Sigmoid colon (tissue), 7 donors: ENCODE results near the gene DSCAML1. TPM values are rescaled to one million over a fixed set of nuclear protein-coding genes. Genes with fewer than 3 reads are reported as not detected.

ENCODE experiments used
- DNase-seq: peaks from one replicate; pipeline ENCODE4 v3.0.0-alpha.2; 2019
- H3K27ac ChIP-seq, 4 donors: fragments of 200-600 bp; sonication (generic); one replicate each; pipeline ENCODE4 v1.5.1; 2016 to 2019; ENCODE audit warnings: mild to moderate bottlenecking in 1 of 4
- H3K27me3 ChIP-seq, 3 donors: fragments of 200-600 bp; sonication (generic); one replicate each; pipeline ENCODE4 v1.5.1; 2019; ENCODE audit warnings: mild to moderate bottlenecking in 1 of 3
- H3K36me3 ChIP-seq, 4 donors: fragments of 200-600 bp; sonication (generic); one replicate each; pipeline ENCODE4 v1.5.1; 2016 to 2019
- H3K4me1 ChIP-seq, 4 donors: fragments of 200-600 bp; sonication (generic); one replicate each; pipeline ENCODE4 v1.5.1; 2017 to 2019
- H3K4me3 ChIP-seq, 4 donors: fragments of 200-600 bp; sonication (generic); one replicate each; pipeline ENCODE4 v1.5.1; 2017 to 2019; ENCODE audit warnings: mild to moderate bottlenecking in 2 of 4, moderate library complexity in 1 of 4
- H3K9me3 ChIP-seq, 4 donors: fragments of 200-600 bp in 3 of 4; sonication (generic) in 3 of 4; one replicate each; pipeline versions ENCODE4 v1.5.1 to v1.6.1; 2013 to 2019
- EP300 ChIP-seq, 4 donors: sonication (generic); formaldehyde crosslinking; IDR thresholded peaks; one replicate each; pipeline ENCODE4 v1.6.1; 2017; ENCODE audit warnings: antibody characterized with exemption in 4 of 4
- POLR2A ChIP-seq, 2 donors: fragments of 450-650 bp; IDR thresholded peaks; one replicate each; pipeline ENCODE4 v1.6.1; 2016; ENCODE audit warnings: antibody characterized with exemption in 2 of 2, mild to moderate bottlenecking in 2 of 2, moderate library complexity in 2 of 2
- POLR2AphosphoS5 ChIP-seq, 4 donors: sonication (generic); formaldehyde crosslinking; IDR thresholded peaks; one replicate each; pipeline ENCODE4 v1.6.1; 2017; ENCODE audit warnings: antibody characterized with exemption in 4 of 4
- WGBS, 2 donors: extraction: QIAGEN DNeasy Blood & Tissue Kit; methylation state at CpG; one replicate each; pipeline ENCODE4 v1.1.7; 2013; 5-methylcytosine and 5-hydroxymethylcytosine counted together
- intact Hi-C: fragments of 100-400 bp; cut with DNase I; formaldehyde crosslinking; loops from one replicate; pipeline ENCODE4 v1.15.1; 2023
- polyA plus RNA-seq, 3 donors: library from polyadenylated mRNA; stranded (reverse); fragments of 200-250 nt; gene quantifications; one replicate each; pipeline ENCODE4 v1.2.3, GENCODE V29; 2013
- total RNA-seq, 4 donors: library from RNA; depleted of rRNA; stranded (reverse); fragments of >200 nt; gene quantifications; one replicate each; pipeline ENCODE4 v1.1.0, GENCODE V29; 2016
- TF ChIP-seq, protein P1 (sequence below), 4 experiments: fragments of 450-650 bp in 3 of 4; fragments of 200-600 bp in 1 of 4; IDR thresholded peaks; one replicate each; pipeline ENCODE4 v1.5.1; 2016 to 2019; ENCODE audit warnings: antibody characterized with exemption in 4 of 4, mild to moderate bottlenecking in 3 of 4, moderate library complexity in 2 of 4
- donor health status: healthy with polysubstance abuse.
- donor health status: Bipolar disorder and iron deficiency.
- donor health status: healthy.

Gene DSCAML1
- total and polyA plus RNA-seq, 7 donors = under 0.01 to 7.5 (median 1.2) TPM

DNA sequence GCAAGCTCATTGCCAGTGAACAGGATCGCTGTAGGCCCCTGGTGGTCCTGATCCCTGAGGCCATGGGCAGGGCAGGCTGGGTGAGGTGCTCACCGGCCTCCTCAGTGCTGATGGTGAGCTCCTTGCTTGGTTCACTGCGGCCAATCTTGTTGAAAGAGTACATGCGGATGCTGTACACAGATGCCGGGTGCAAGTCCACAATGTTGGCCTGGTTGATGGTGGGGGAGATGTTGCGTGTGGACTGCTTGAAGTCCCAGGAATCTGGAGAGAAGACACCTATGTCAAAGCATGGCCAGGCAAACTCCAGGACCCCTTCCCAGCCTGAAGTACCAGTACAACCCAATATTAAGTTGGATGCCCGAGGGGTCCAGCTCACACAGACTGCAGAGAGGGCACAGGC lies 325.2 kb downstream of the DSCAML1 start:
- H3K36me3 ChIP-seq = peaks cover 0 to 4% (median 0%) of the 10 kb centered on the region in 4 donors
- no peak overlapping the region for H3K27ac ChIP-seq
- TF ChIP-seq POLR2A (IDR thresholded peaks at IDR 0.05) = no peak
- TF ChIP-seq, protein P1, sequence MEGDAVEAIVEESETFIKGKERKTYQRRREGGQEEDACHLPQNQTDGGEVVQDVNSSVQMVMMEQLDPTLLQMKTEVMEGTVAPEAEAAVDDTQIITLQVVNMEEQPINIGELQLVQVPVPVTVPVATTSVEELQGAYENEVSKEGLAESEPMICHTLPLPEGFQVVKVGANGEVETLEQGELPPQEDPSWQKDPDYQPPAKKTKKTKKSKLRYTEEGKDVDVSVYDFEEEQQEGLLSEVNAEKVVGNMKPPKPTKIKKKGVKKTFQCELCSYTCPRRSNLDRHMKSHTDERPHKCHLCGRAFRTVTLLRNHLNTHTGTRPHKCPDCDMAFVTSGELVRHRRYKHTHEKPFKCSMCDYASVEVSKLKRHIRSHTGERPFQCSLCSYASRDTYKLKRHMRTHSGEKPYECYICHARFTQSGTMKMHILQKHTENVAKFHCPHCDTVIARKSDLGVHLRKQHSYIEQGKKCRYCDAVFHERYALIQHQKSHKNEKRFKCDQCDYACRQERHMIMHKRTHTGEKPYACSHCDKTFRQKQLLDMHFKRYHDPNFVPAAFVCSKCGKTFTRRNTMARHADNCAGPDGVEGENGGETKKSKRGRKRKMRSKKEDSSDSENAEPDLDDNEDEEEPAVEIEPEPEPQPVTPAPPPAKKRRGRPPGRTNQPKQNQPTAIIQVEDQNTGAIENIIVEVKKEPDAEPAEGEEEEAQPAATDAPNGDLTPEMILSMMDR (IDR thresholded peaks at IDR 0.05) = no peak
- TF ChIP-seq EP300 (IDR thresholded peaks at IDR 0.05) = no peak
- no peak for TF ChIP-seq POLR2AphosphoS5 (IDR thresholded peaks at IDR 0.05)
- no peaks in the 10 kb centered on the region for H3K4me1 ChIP-seq
- no peak overlapping the region for H3K4me3 ChIP-seq
- H3K27me3 ChIP-seq = no peaks in the 10 kb centered on the region
- no peaks in the 10 kb centered on the region for H3K9me3 ChIP-seq
- no peak for DNase-seq
- intact Hi-C loops = loop anchor here (10.0 kb wide), 1 partner anchor 613 kb away; the partner anchor contains the start of gene SMIM35
- 91 to 94% methylated on average over 7 of the region's 7 CpGs for WGBS, 2 donors

GRCh38 chr11:117470576-117470975 lies 326.4 kb downstream of the DSCAML1 start:
- intact Hi-C loops = loop anchor here (10.0 kb wide), 1 partner anchor 614 kb away; the partner anchor contains the start of gene SMIM35
- whole genome bisulfite sequencing, 2 donors = 96 to 98% methylated on average over 2 of the region's 2 CpGs

DNA sequence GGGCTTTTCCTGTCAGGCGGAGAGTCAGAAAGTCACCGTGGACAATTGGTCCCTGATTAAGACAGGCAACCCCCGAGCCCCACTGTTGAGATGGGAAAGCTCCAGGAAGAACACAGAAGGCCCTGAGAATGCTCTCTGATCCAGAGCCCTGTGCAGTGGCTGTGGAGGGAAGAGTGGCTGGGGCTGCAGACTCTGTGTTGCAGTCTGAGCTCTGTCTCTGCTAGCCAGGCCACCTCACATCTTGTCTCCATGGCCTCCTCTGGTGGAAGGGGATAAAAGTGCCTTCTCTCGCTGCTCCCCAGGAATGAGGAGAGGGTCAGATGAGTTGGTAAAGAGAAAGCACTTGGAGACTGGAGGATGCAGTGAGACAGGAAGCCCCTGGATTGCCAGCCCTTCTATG lies 328.1 kb downstream of the DSCAML1 start:
- WGBS, 2 donors = 78 to 90% methylated on average over 4 of the region's 4 CpGs
- H3K27me3 ChIP-seq = no peaks in the 10 kb centered on the region
- intact Hi-C loops = no loop called here
- H3K4me1 ChIP-seq = no peaks in the 10 kb centered on the region
- no peak overlapping the region for H3K4me3 ChIP-seq
- TF ChIP-seq POLR2A (IDR thresholded peaks at IDR 0.05) = no peak
- no peak for TF ChIP-seq POLR2AphosphoS5 (IDR thresholded peaks at IDR 0.05)
- no peak for TF ChIP-seq EP300 (IDR thresholded peaks at IDR 0.05)
- TF ChIP-seq, protein P1 (IDR thresholded peaks at IDR 0.05) = no peak
- peak; percentile 30 for DNase-seq
- H3K27ac ChIP-seq = no peak overlapping the region
- H3K36me3 ChIP-seq = peaks cover 0 to 14% (median 0%) of the 10 kb centered on the region in 4 donors
- H3K9me3 ChIP-seq = no peaks in the 10 kb centered on the region

More at GRCh38 chr11:117470576-117470975, 326.4 kb downstream of the DSCAML1 start:
- Histone ChIP-seq H3K4me1 (no peaks in the 10 kb centered on the region), H3K27ac (no peak overlapping the region), H3K9me3 (no peaks in the 10 kb centered on the region), H3K4me3 (no peak overlapping the region), H3K36me3 (peaks cover 0 to 4% (median 0%) of the 10 kb centered on the region in 4 donors), H3K27me3 (no peaks in the 10 kb centered on the region)
- DNase-seq = no peak
- TF ChIP-seq POLR2AphosphoS5 (IDR thresholded peaks at IDR 0.05) (no peak), POLR2A (IDR thresholded peaks at IDR 0.05) (no peak), EP300 (IDR thresholded peaks at IDR 0.05) (no peak)
- TF ChIP-seq, protein P1 (IDR thresholded peaks at IDR 0.05) = no peak

GRCh38 chr11:117467770-117468169 lies 329.2 kb downstream of the DSCAML1 start:
- no peak overlapping the region for H3K4me3 ChIP-seq
- DNase-seq = no peak
- 82 to 90% methylated on average over 5 of the region's 5 CpGs for WGBS, 2 donors
- H3K36me3 ChIP-seq = peaks cover 0 to 17% (median 0%) of the 10 kb centered on the region in 4 donors
- TF ChIP-seq, protein P1 (IDR thresholded peaks at IDR 0.05) = no peak
- TF ChIP-seq POLR2A (IDR thresholded peaks at IDR 0.05) (no peak), POLR2AphosphoS5 (IDR thresholded peaks at IDR 0.05) (no peak), EP300 (IDR thresholded peaks at IDR 0.05) (no peak)
- H3K27me3 ChIP-seq = no peaks in the 10 kb centered on the region
- no peaks in the 10 kb centered on the region for H3K4me1 ChIP-seq
- no peaks in the 10 kb centered on the region for H3K9me3 ChIP-seq
- intact Hi-C loops = no loop called here
- no peak overlapping the region for H3K27ac ChIP-seq

DNA sequence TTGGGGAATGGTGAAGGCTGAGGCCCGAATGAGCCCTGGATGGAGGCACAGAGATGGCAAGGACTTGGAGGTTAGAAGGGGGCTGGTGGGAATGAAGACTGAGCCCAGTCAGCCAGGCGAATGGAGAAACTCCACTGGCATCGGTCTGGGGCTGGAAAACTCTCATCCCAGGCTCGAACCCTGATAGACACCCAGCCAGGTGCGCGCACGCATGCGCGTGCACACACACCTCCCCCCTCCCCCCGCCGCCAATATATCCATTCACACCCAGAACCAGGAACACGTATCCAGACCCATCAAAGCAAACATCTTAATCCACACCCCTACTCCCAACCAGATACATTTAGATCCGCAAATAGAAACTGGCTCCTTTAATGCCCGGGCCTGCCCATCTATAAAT lies 330.1 kb downstream of the DSCAML1 start:
- no peak for TF ChIP-seq POLR2AphosphoS5 (IDR thresholded peaks at IDR 0.05)
- 87 to 91% methylated on average over 14 of the region's 14 CpGs for WGBS, 2 donors
- Histone ChIP-seq H3K27me3 (no peaks in the 10 kb centered on the region), H3K9me3 (no peaks in the 10 kb centered on the region), H3K4me3 (no peak overlapping the region), H3K27ac (no peak overlapping the region), H3K4me1 (no peaks in the 10 kb centered on the region), H3K36me3 (peaks cover 0 to 17% (median 0%) of the 10 kb centered on the region in 4 donors)
- no peak for DNase-seq
- intact Hi-C loops = no loop called here
